Prostate gland (tissue), 2 donors: ENCODE results near the gene GZMA.
"Not testable (repeated sequence)": the region's sequence is repeated elsewhere in the genome, so short reads cannot be mapped to it uniquely, and the experiment has no call there.

Experiments used
- POLR2AphosphoS5 ChIP-seq: sonication (generic); formaldehyde crosslinking; IDR thresholded peaks from one replicate; pipeline ENCODE4 v1.6.1; 2017; ENCODE audit warnings: antibody characterized with exemption
- TF ChIP-seq, protein P1 (sequence below), 4 experiments: fragments of 200-600 bp in 2 of 4; fragments of 450-650 bp in 2 of 4; sonication (generic) in 2 of 4; IDR thresholded peaks; 1 replicate in 3 of 4; 2 replicates in 1 of 4; pipeline ENCODE4 v1.5.1; 2016 to 2019; ENCODE audit warnings: antibody characterized with exemption in 4 of 4, mild to moderate bottlenecking in 2 of 4, moderate library complexity in 2 of 4

DNA sequence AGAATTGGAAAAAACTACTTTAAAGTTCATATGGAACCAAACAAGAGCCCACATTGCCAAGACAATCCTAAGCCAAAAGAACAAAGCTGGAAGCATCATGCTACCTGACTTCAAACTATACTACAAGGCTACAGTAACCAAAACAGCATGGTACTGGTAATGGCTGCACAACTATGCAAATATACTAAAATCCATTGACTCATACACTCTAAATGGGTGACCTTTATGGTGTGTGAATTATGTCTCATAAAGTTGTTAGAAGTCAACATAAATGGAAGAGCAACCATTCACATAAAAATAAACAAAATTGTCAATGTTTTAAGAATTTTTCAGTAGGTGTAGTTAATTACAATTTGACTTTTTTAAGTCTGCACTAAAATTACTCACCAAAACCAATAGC is 1.3 kb upstream of the GZMA start:
- TF ChIP-seq, protein P1, sequence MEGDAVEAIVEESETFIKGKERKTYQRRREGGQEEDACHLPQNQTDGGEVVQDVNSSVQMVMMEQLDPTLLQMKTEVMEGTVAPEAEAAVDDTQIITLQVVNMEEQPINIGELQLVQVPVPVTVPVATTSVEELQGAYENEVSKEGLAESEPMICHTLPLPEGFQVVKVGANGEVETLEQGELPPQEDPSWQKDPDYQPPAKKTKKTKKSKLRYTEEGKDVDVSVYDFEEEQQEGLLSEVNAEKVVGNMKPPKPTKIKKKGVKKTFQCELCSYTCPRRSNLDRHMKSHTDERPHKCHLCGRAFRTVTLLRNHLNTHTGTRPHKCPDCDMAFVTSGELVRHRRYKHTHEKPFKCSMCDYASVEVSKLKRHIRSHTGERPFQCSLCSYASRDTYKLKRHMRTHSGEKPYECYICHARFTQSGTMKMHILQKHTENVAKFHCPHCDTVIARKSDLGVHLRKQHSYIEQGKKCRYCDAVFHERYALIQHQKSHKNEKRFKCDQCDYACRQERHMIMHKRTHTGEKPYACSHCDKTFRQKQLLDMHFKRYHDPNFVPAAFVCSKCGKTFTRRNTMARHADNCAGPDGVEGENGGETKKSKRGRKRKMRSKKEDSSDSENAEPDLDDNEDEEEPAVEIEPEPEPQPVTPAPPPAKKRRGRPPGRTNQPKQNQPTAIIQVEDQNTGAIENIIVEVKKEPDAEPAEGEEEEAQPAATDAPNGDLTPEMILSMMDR (IDR thresholded peaks at IDR 0.05) = not testable (repeated sequence)
- not testable (repeated sequence) for TF ChIP-seq POLR2AphosphoS5
